ENCODE measurements around the gene PDE4DIP. TPM values are rescaled to one million over a fixed set of nuclear protein-coding genes. Genes with fewer than 3 reads are reported as not detected.
"Not testable (repeated sequence)": the region's sequence is repeated elsewhere in the genome, so short reads cannot be mapped to it uniquely, and the experiment has no call there.

Gene PDE4DIP
- total and polyA plus RNA-seq, 4 experiments from 2014 or later = 10.1 to 115 (median 68.4) TPM

GRCh38 chr1:148874408-148875388, 30.5 kb downstream of the PDE4DIP start:
- H3K9me3 Mint-ChIP-seq; CTCF ChIA-PET (ENCODE audit: partially characterized antibody): not testable (repeated sequence)

GRCh38 chr1:148879812-148880416, 35.7 kb downstream of the PDE4DIP start:
- H3K4me3 Mint-ChIP-seq; H3K4me1 Mint-ChIP-seq; intact Hi-C loops (cut with micrococcal nuclease); DNase-seq; H3K27me3 Mint-ChIP-seq; H3K27ac Mint-ChIP-seq; H3K36me3 Mint-ChIP-seq; H3K9me3 Mint-ChIP-seq; H3K4me1 ChIP-seq (ENCODE audit: insufficient read depth, low read length); H3K27me3 ChIP-seq (ENCODE audit: insufficient read depth, low read length); H3K36me3 ChIP-seq (ENCODE audit: insufficient read depth, low read length); H3K27ac ChIP-seq (ENCODE audit: low read depth, low read length); H3K9me3 ChIP-seq (ENCODE audit: control insufficient read depth in 1 of 2, low read length in 2 of 2); CTCF ChIA-PET (ENCODE audit: partially characterized antibody); POLR2A ChIA-PET (ENCODE audit: partially characterized antibody); H3K4me3 ChIP-seq (ENCODE audit: low read length in 2 of 2): not testable (repeated sequence)

More at GRCh38 chr1:148874408-148875388, 30.5 kb downstream of the PDE4DIP start:
- H3K4me1 Mint-ChIP-seq; H3K27ac Mint-ChIP-seq; H3K36me3 ChIP-seq (ENCODE audit: insufficient read depth, low read length); H3K27ac ChIP-seq (ENCODE audit: low read depth, low read length); H3K4me1 ChIP-seq (ENCODE audit: insufficient read depth, low read length); H3K4me3 Mint-ChIP-seq; intact Hi-C loops (cut with micrococcal nuclease); POLR2A ChIA-PET (ENCODE audit: partially characterized antibody); H3K36me3 Mint-ChIP-seq; H3K27me3 ChIP-seq (ENCODE audit: insufficient read depth, low read length); H3K4me3 ChIP-seq (ENCODE audit: low read length in 2 of 2); DNase-seq; H3K9me3 ChIP-seq (ENCODE audit: control insufficient read depth in 1 of 2, low read length in 2 of 2); H3K27me3 Mint-ChIP-seq: not testable (repeated sequence)

GRCh38 chr1:148881261-148881660, 37.0 kb downstream of the PDE4DIP start:
- H3K27ac ChIP-seq (ENCODE audit: low read depth, low read length); H3K9me3 ChIP-seq (ENCODE audit: control insufficient read depth in 1 of 2, low read length in 2 of 2); H3K27ac Mint-ChIP-seq; H3K9me3 Mint-ChIP-seq; H3K27me3 Mint-ChIP-seq; DNase-seq; H3K4me3 ChIP-seq (ENCODE audit: low read length in 2 of 2); H3K36me3 ChIP-seq (ENCODE audit: insufficient read depth, low read length); CTCF ChIA-PET (ENCODE audit: partially characterized antibody); H3K4me3 Mint-ChIP-seq; intact Hi-C loops (cut with micrococcal nuclease); H3K4me1 Mint-ChIP-seq; POLR2A ChIA-PET (ENCODE audit: partially characterized antibody); H3K4me1 ChIP-seq (ENCODE audit: insufficient read depth, low read length); H3K27me3 ChIP-seq (ENCODE audit: insufficient read depth, low read length); H3K36me3 Mint-ChIP-seq: not testable (repeated sequence)

- H3K9me3 ChIP-seq (ENCODE audit: control insufficient read depth in 1 of 2, low read length in 2 of 2); H3K36me3 Mint-ChIP-seq; H3K9me3 Mint-ChIP-seq; H3K27ac ChIP-seq (ENCODE audit: low read depth, low read length); H3K27me3 Mint-ChIP-seq; CTCF ChIA-PET (ENCODE audit: partially characterized antibody); H3K4me3 Mint-ChIP-seq; intact Hi-C loops (cut with micrococcal nuclease); H3K27me3 ChIP-seq (ENCODE audit: insufficient read depth, low read length); H3K27ac Mint-ChIP-seq; H3K4me1 ChIP-seq (ENCODE audit: insufficient read depth, low read length); H3K36me3 ChIP-seq (ENCODE audit: insufficient read depth, low read length); DNase-seq; POLR2A ChIA-PET (ENCODE audit: partially characterized antibody); H3K4me1 Mint-ChIP-seq; H3K4me3 ChIP-seq (ENCODE audit: low read length in 2 of 2): not testable (repeated sequence)
These were observed 41.0 kb downstream of the PDE4DIP start for GRCh38 chr1:148885219-148885618.

- H3K27me3 ChIP-seq (ENCODE audit: insufficient read depth, low read length); intact Hi-C loops (cut with micrococcal nuclease); H3K4me3 ChIP-seq (ENCODE audit: low read length in 2 of 2); H3K4me3 Mint-ChIP-seq; H3K36me3 Mint-ChIP-seq; H3K4me1 ChIP-seq (ENCODE audit: insufficient read depth, low read length); H3K27ac Mint-ChIP-seq; H3K9me3 Mint-ChIP-seq; H3K9me3 ChIP-seq (ENCODE audit: control insufficient read depth in 1 of 2, low read length in 2 of 2); DNase-seq; H3K36me3 ChIP-seq (ENCODE audit: insufficient read depth, low read length); POLR2A ChIA-PET (ENCODE audit: partially characterized antibody); H3K27me3 Mint-ChIP-seq; H3K27ac ChIP-seq (ENCODE audit: low read depth, low read length); CTCF ChIA-PET (ENCODE audit: partially characterized antibody); H3K4me1 Mint-ChIP-seq: not testable (repeated sequence)
These were observed 42.1 kb downstream of the PDE4DIP start for GRCh38 chr1:148886293-148886692.

GRCh38 chr1:148888597-148888996, 44.4 kb downstream of the PDE4DIP start:
- H3K27me3 Mint-ChIP-seq; CTCF ChIA-PET (ENCODE audit: partially characterized antibody); H3K4me1 Mint-ChIP-seq; POLR2A ChIA-PET (ENCODE audit: partially characterized antibody); H3K9me3 Mint-ChIP-seq; H3K4me3 Mint-ChIP-seq; H3K36me3 Mint-ChIP-seq; H3K4me1 ChIP-seq (ENCODE audit: insufficient read depth, low read length); H3K27ac ChIP-seq (ENCODE audit: low read depth, low read length); H3K27me3 ChIP-seq (ENCODE audit: insufficient read depth, low read length); H3K36me3 ChIP-seq (ENCODE audit: insufficient read depth, low read length); H3K4me3 ChIP-seq (ENCODE audit: low read length in 2 of 2); DNase-seq; H3K9me3 ChIP-seq (ENCODE audit: control insufficient read depth in 1 of 2, low read length in 2 of 2); H3K27ac Mint-ChIP-seq; intact Hi-C loops (cut with micrococcal nuclease): not testable (repeated sequence)

GRCh38 chr1:148889267-148890074, 45.2 kb downstream of the PDE4DIP start:
- H3K36me3 ChIP-seq (ENCODE audit: insufficient read depth, low read length); DNase-seq; H3K27me3 ChIP-seq (ENCODE audit: insufficient read depth, low read length); H3K27me3 Mint-ChIP-seq; H3K4me1 Mint-ChIP-seq; H3K36me3 Mint-ChIP-seq; intact Hi-C loops (cut with micrococcal nuclease); H3K9me3 Mint-ChIP-seq; POLR2A ChIA-PET (ENCODE audit: partially characterized antibody); H3K27ac ChIP-seq (ENCODE audit: low read depth, low read length); H3K4me3 Mint-ChIP-seq; H3K9me3 ChIP-seq (ENCODE audit: control insufficient read depth in 1 of 2, low read length in 2 of 2); H3K27ac Mint-ChIP-seq; CTCF ChIA-PET (ENCODE audit: partially characterized antibody); H3K4me3 ChIP-seq (ENCODE audit: low read length in 2 of 2); H3K4me1 ChIP-seq (ENCODE audit: insufficient read depth, low read length): not testable (repeated sequence)
